22Rv1 (cell line): ENCODE data around the gene GABBR2.
"Not testable (repeated sequence)": the region's sequence is repeated elsewhere in the genome, so short reads cannot be mapped to it uniquely, and the experiment has no call there.

Source experiments
- CTCF ChIP-seq: fragments of 450-650 bp; IDR thresholded peaks from 2 replicates; pipeline ENCODE4 v1.5.1; 2017; ENCODE audit warnings: mild to moderate bottlenecking
- ZFX ChIP-seq: fragments of 450-650 bp; IDR thresholded peaks from 2 replicates; pipeline ENCODE4 v1.6.1; 2017; ENCODE audit warnings: antibody characterized with exemption, borderline replicate concordance

- not testable (repeated sequence) for TF ChIP-seq CTCF, ZFX
Measured at GRCh38 chr9:98464156-98464690, 244.5 kb downstream of the GABBR2 start.
